DMS153 (cell line): Measurements from ENCODE around the gene FMN1.

Experiments
- DNase-seq: peaks from one replicate; lab custom pipeline; 2025; lab: John Stamatoyannopoulos, UW

Gene FMN1

GRCh38 chr15:33124811-33125210, 69.7 kb downstream of the FMN1 start:
- no peak for DNase-seq

- DNase-seq: no peak
These were observed 70.2 kb downstream of the FMN1 start for GRCh38 chr15:33124279-33124678.

GRCh38 chr15:33119865-33120264, 74.6 kb downstream of the FMN1 start:
- DNase-seq: no peak

- no peak for DNase-seq
These were observed 75.2 kb downstream of the FMN1 start for GRCh38 chr15:33119273-33119672.

- DNase-seq: no peak
These were observed 78.3 kb downstream of the FMN1 start for GRCh38 chr15:33116198-33116597.

- no peak for DNase-seq
These were observed 79.2 kb downstream of the FMN1 start for GRCh38 chr15:33115191-33115861.

GRCh38 chr15:33114374-33114717, 80.2 kb downstream of the FMN1 start:
- no peak for DNase-seq

GRCh38 chr15:33113666-33114373, 80.7 kb downstream of the FMN1 start:
- DNase-seq: no peak

GRCh38 chr15:33112541-33113105, 81.9 kb downstream of the FMN1 start:
- DNase-seq: no peak

GRCh38 chr15:33111041-33111451, 83.5 kb downstream of the FMN1 start:
- no peak for DNase-seq

GRCh38 chr15:33109345-33109744, 85.2 kb downstream of the FMN1 start:
- DNase-seq: no peak

GRCh38 chr15:33108518-33108917, 86.0 kb downstream of the FMN1 start:
- DNase-seq: no peak

- no peak for DNase-seq
These were observed 86.6 kb downstream of the FMN1 start for GRCh38 chr15:33107950-33108349.

GRCh38 chr15:33104212-33104611, 90.3 kb downstream of the FMN1 start:
- no peak for DNase-seq

- no peak for DNase-seq
These were observed 93.5 kb downstream of the FMN1 start for GRCh38 chr15:33101036-33101435.

- DNase-seq: no peak
These were observed 94.2 kb downstream of the FMN1 start for GRCh38 chr15:33100314-33100713.

GRCh38 chr15:33099739-33100138, 94.8 kb downstream of the FMN1 start:
- no peak for DNase-seq

GRCh38 chr15:33099213-33099612, 95.3 kb downstream of the FMN1 start:
- no peak for DNase-seq

GRCh38 chr15:33098094-33099058, 96.1 kb downstream of the FMN1 start:
- no peak for DNase-seq

GRCh38 chr15:33096134-33096533, 98.4 kb downstream of the FMN1 start:
- no peak for DNase-seq

GRCh38 chr15:33095641-33096040, 98.9 kb downstream of the FMN1 start:
- DNase-seq: no peak

GRCh38 chr15:33094336-33094735, 100.2 kb downstream of the FMN1 start:
- no peak for DNase-seq
